Measurements from ENCODE around the gene SPATA6L. TPM values are rescaled to one million over a fixed set of nuclear protein-coding genes. Genes with fewer than 3 reads are reported as not detected.

The SPATA6L gene
- total and polyA plus RNA-seq, 2 of the 4 experiments (the other 2 are of a cell fraction), result 0.18 to 0.84 TPM

- Histone ChIP-seq H2BK15ac (ENCODE audit: low read depth, low read length) (no peak overlapping the region), H4K91ac (ENCODE audit: insufficient read depth, low read depth, low read length) (no peak overlapping the region), H3K79me1 (ENCODE audit: low read depth in 1 of 2, low read length in 2 of 2) (no peaks in the 10 kb centered on the region), H4K8ac (ENCODE audit: low read depth in 2 of 2, low read length in 2 of 2) (no peak overlapping the region), H3K9ac (ENCODE audit: low read depth, low read length) (no peak overlapping the region), H4K20me1 (ENCODE audit: insufficient read depth, low read length) (no peaks in the 10 kb centered on the region), H3K14ac (replicated peaks; ENCODE audit: low read depth, low read length) (no peak overlapping the region), H3K18ac (ENCODE audit: low read depth, low read length) (no peak overlapping the region), H2AFZ (replicated peaks; ENCODE audit: low read length, poor library complexity) (no peak overlapping the region), H3K4ac (ENCODE audit: low read depth, low read length) (no peak overlapping the region), H3K9me3 (ENCODE audit: control insufficient read depth, insufficient read depth, low read length) (no peaks in the 10 kb centered on the region), H3K27me3 (ENCODE audit: control insufficient read depth, insufficient read depth, low read length) (peaks cover 1% of the 10 kb centered on the region; the same call in 1 of the 2 replicates), H3K56ac (ENCODE audit: extremely low read depth, insufficient read depth, low read length) (no peak overlapping the region), H3K36me3 (ENCODE audit: control insufficient read depth, insufficient read depth, low read length) (no peaks in the 10 kb centered on the region), H3K27ac (ENCODE audit: insufficient read depth, low read length) (no peak overlapping the region), H3K4me3 (ENCODE audit: insufficient read depth, low read depth, low read length) (no peak overlapping the region), H3K23ac (ENCODE audit: low read depth, low read length) (no peak overlapping the region), H4K5ac (ENCODE audit: low read depth, low read length) (no peak overlapping the region), H2BK120ac (ENCODE audit: low read depth, low read length) (no peak overlapping the region), H3K9me1 (ENCODE audit: insufficient read depth, low read length) (no peaks in the 10 kb centered on the region), H2AK9ac (replicated peaks; ENCODE audit: low read depth, low read length, poor library complexity) (no peak overlapping the region), H3K4me2 (ENCODE audit: low read depth, low read length) (no peak overlapping the region), H2AK5ac (ENCODE audit: low read depth, low read length) (no peak overlapping the region), H2BK5ac (ENCODE audit: low read depth, low read length, poor library complexity, severe bottlenecking) (no peak overlapping the region), H3K4me1 (ENCODE audit: control insufficient read depth, insufficient read depth, low read length) (no peaks in the 10 kb centered on the region), H2BK20ac (ENCODE audit: low read depth, low read length) (no peak overlapping the region)
- DNase-seq, result no peak
- BruUV-seq (replicated peaks), result no TSS peak
- ChIA-PET POLR2A (ENCODE audit: unreplicated experiment) (no interaction called here), CTCF (no interaction called here)
- dilution Hi-C loops (cut with HindIII; ENCODE audit: low sequenced_read_pairs, unreplicated experiment) (no loop called here), intact Hi-C loops (cut with micrococcal nuclease) (loop anchor here (5.0 kb wide), 2 partner anchors 138 to 383 kb away; partner anchors contain the start of genes AK3 and JAK2), in situ Hi-C loops (cut with MboI; ENCODE audit: low sequenced_read_pairs) (no loop called here)
- no peak for ATAC-seq (ENCODE audit: low read depth)
- 60% methylated on average over 1 of the region's 5 CpGs; no CpG with 5 or more reads in 1 of the 2 experiments for WGBS, 2 experiments (ENCODE audit: extremely low coverage in 2 of 2, insufficient read length in 1 of 2)
- TF ChIP-seq USF2 (IDR thresholded peaks at IDR 0.05; ENCODE audit: low read depth, low read length) (no peak), ELK1 (IDR thresholded peaks at IDR 0.05; ENCODE audit: borderline replicate concordance, low read depth, low read length) (no peak), CHD1 (IDR thresholded peaks at IDR 0.05; ENCODE audit: low read depth, low read length) (no peak), RCOR1 (IDR thresholded peaks at IDR 0.05; ENCODE audit: insufficient replicate concordance, low read length) (no peak), POLR2A (IDR thresholded peaks at IDR 0.05; ENCODE audit: low read depth, low read length) (no peak), BHLHE40 (IDR thresholded peaks at IDR 0.05; ENCODE audit: low read depth, low read length) (no peak), RAD21 (IDR thresholded peaks at IDR 0.05; ENCODE audit: low read length) (no peak), RFX5 (IDR thresholded peaks at IDR 0.05; ENCODE audit: low read depth, low read length) (no peak), MXI1 (IDR thresholded peaks at IDR 0.05; ENCODE audit: borderline replicate concordance, low read depth, low read length) (no peak), CEBPB (IDR thresholded peaks at IDR 0.05; ENCODE audit: low read depth, low read length) (no peak), MAFK (IDR thresholded peaks at IDR 0.05; ENCODE audit: low read depth, low read length) (no peak), MAZ (IDR thresholded peaks at IDR 0.05; ENCODE audit: borderline replicate concordance, low read depth, low read length) (no peak), SMC3 (IDR thresholded peaks at IDR 0.05; ENCODE audit: low read depth, low read length) (no peak), NFE2L2 (IDR thresholded peaks at IDR 0.05; ENCODE audit: low read depth, low read length) (no peak), CTCF (conservative IDR thresholded peaks at IDR 0.05; ENCODE audit: low read depth, low read length) (no peak)
These were observed 62.5 kb downstream of the SPATA6L start for GRCh38 chr9:4603830-4604229.
